A549 (cell line): ENCODE measurements around the gene TBX10.

Source experiments
- CTCF ChIP-seq: fragments of >200 bp; sonication (Bioruptor Twin); formaldehyde crosslinking; IDR thresholded peaks from 3 replicates; pipeline ENCODE4 v1.5.1; 2016
- MAFK ChIP-seq: fragments of 450-650 bp; IDR thresholded peaks from 2 replicates; pipeline ENCODE4 v1.6.1; 2014; ENCODE audit not compliant: partially characterized antibody
- TP53 ChIP-seq: fragments of 250-450 bp; sonication (Bioruptor Pico); IDR thresholded peaks from 2 replicates; pipeline ENCODE4 v1.5.0; 2021; ENCODE audit warnings: mild to moderate bottlenecking, moderate library complexity

DNA sequence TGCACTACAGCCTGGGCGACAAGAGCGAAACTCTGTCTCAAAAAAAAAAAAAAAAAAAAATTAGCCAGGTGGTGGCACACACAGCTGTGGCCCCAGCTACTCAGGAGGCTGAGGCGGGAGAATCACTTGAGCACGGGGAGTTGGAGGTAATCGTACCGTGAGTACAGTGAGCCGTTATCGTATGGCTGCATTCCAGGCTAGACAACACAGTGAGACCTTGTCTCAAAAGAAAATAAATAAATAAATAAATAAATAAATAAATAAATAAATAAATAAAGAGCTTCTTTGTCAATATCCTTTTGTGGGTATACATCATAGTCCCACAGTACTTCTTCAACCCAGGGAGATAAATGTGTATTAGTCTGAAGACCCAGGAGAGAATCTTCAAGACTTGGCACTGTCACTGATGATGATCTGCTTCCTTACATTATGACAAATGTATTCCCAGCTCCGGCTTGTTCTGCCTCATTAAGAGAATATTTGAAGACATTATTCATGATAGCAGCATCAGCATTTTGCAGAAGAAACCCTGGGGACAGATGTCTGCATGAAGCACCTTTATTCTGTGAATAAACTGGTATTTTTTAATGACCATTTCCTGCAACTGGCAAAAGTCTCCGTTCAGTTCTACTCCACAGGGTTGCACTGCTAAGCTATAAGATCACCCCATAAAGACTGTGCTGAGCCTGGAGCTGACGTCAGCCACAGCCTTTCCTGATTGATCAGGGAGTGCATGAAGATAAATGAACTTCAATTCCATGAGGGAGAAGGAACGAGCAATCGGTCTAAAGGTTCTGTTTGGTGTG lies 12.6 kb upstream of the TBX10 start:
- no peak for TF ChIP-seq MAFK
- no peak for TF ChIP-seq TP53
- TF ChIP-seq CTCF, result no peak
